NCI-H2107 treated with DMSO at 0.1 percent for 48 hours (cell line): ENCODE data around the gene PAH.

Experiments
- DNase-seq: peaks from one replicate; lab custom pipeline; 2025; ENCODE audit not compliant: unreplicated experiment; lab: John Stamatoyannopoulos, UW

Gene PAH

DNA sequence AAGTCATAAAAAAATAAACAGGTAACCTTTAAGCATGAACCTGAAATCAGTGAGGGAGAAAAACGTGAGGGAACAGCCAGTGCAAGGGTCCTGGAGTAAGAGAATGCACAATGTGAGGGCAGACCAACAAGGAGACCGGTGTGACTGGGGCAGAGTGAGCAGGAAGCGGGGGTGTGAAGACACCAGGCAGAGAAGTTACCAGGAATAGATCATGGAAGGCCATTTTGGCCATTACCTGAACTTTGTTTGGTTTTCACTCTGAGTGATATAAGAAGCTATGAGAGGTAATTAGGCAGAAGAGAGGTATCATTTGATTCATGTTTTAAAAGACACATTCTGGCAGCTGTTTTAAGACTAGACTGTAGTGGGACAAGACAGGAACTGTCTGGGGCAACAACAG lies 15.0 kb downstream of the PAH start:
- no peak for DNase-seq

DNA sequence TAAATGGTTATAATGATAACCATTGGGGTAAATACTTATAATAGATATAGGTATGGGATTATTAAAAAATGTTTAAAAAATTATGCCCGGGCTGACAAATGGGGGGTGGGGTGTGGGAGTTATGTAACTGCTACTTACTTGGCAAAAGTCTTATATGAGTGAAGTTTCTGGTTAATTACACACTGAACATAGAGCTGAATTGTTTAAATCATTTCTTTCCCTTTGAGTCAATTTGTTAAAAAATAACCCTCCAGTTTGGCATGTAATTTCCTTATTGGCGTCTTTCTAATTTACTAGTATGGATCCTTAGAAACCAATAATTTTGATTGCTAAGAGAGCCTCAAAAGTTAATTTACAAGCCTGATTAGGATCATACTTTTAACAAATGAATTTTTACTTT lies 16.7 kb downstream of the PAH start:
- DNase-seq: no peak

GRCh38 chr12:102896067-102896466 lies 21.0 kb downstream of the PAH start:
- DNase-seq: no peak

- DNase-seq: no peak
These were observed 25.3 kb downstream of the PAH start for GRCh38 chr12:102891756-102892155.

DNA sequence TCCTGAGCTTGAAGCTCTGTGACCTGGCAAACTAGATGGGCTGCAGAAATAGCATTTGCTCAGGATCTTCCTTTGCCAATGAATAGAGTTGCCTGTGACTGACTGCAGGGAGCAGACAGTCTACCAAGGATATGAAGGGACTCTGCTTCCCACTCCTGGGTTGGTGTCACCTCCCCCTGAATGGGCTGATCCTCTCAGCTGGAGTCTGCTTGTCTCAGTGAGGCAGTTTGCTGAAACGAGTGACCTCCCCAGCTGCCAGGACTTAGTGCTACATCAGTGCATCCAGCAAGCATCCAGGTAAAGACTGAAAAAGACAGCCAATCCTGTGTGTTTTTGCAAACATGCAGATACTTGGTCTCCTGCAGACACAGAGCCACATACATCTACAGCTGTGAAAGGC lies 28.5 kb downstream of the PAH start:
- no peak for DNase-seq

GRCh38 chr12:102885043-102885932 lies 31.8 kb downstream of the PAH start:
- DNase-seq: no peak

- DNase-seq: peak; percentile 73
These were observed 33.7 kb downstream of the PAH start for GRCh38 chr12:102883204-102883799.

- DNase-seq: no peak
These were observed 36.3 kb downstream of the PAH start for GRCh38 chr12:102880783-102881182.

DNA sequence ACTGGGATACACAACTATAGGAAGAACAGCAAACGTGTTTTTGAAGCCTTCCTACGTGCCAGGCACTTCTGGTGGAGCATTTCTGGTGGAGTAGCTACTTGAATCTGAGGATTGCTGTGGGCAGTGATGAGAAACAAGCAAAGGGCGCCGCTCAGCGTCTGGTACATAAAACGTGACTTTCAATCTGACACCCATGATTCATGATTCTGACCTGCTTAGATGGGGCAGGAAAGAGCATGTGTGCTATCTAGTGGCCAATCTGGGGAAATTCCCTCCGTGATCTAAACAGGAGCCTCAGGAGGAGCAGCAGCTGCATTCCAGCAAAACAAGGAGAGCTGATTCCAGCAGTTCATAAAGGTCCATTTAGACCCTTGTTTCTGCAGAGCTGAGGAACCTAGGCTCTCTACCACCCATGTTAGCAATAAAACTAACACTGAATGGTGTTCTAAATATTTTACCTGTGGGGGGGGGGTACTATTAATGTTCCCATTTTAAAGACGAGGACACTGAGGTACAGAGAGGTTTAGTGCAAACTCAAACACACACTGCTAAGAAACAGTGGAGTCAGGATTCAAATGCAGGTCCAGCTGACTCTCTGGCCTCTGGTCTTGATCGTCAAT lies 37.8 kb downstream of the PAH start:
- DNase-seq: peak; percentile 97

DNA sequence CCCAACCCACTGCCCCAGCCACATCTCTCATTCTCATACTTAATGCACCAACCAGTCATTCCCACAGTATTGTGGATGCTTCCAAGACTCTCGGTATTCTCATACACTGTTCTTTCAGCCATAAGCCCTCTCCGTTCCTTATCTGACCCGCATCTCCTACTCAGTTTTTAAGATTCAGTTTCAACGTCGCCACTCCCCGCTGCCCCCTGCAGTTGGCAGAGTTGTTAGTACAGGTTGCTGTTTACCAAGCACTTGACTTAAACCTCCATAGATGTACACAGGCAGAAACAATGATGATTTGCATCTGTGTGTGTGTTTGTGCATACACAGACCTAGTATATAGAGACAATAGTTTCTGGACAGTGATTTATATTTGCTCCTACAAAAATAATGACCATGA lies 40.2 kb downstream of the PAH start:
- no peak for DNase-seq

- no peak for DNase-seq
These were observed 42.2 kb downstream of the PAH start for GRCh38 chr12:102874819-102875218.

DNA sequence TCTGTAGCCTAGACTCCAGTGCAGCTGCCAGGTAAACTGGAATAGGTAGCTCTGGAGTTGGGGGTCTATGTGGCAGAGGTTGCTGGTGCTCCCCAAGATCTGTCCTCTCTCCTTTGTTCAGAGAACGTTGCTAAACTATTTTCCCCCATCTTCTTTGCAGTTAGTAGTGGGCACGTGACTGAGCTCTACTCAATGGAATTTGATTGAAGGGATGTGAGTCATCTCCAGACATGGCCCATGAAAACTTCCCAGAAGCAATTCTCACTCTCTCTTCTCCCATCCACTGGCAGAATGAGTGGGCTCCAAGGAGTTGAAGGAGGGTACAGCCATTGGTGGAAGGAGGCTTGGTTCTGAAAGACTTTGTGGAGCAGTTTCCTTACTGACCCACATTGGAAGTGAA lies 44.0 kb downstream of the PAH start:
- no peak for DNase-seq

GRCh38 chr12:102871014-102871413 lies 46.0 kb downstream of the PAH start:
- DNase-seq: no peak

DNA sequence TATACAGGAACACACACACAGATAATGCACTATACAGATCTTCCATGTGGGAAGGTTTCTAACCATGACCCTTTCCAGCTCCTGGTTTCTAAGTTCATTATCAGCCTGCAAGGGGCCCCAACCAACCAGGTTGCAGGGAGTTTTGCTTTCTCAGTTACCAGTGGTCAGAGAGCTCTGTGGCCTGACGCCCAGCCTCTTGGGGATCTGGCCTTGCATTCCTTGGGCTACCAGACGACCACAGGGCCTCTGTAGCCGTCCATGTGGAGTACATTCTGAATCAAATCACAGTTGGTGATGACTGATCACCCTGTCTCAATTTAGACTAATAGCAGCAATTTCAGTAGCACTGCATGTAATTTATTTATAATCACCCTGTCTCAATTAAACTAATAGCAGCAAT lies 47.5 kb downstream of the PAH start:
- no peak for DNase-seq

- no peak for DNase-seq
These were observed 51.0 kb downstream of the PAH start for GRCh38 chr12:102865821-102866615.

GRCh38 chr12:102862486-102862885 lies 54.6 kb downstream of the PAH start:
- DNase-seq: no peak

DNA sequence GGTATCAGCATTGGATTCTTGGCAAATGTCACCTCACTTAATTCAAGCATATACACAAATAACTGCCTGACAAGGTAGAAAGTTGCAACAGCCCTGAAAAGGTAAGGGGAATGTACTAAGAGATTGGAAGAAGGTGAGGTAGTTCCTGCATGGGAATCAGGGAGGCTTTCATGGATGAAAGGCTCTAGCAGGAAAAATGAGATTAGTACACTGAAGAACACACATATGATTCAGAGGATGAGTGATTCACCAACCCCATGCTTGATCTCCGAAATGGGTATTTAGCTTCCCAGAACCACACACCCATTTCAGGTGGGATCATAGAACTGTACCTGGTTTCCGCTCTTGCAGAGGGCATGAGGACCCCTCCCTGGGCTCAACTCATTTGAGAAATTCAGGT lies 65.8 kb downstream of the PAH start:
- no peak for DNase-seq

- DNase-seq: no peak
These were observed 67.2 kb downstream of the PAH start for GRCh38 chr12:102849722-102850447.

- no peak for DNase-seq
These were observed 68.2 kb downstream of the PAH start for GRCh38 chr12:102848832-102849231.

GRCh38 chr12:102847131-102847530 lies 69.9 kb downstream of the PAH start:
- no peak for DNase-seq
